ENCODE measurements around the gene LUZP2. TPM values are rescaled to one million over a fixed set of nuclear protein-coding genes. Genes with fewer than 3 reads are reported as not detected.

The LUZP2 gene
- total RNA-seq, 4 donors from 2014 or later, result under 0.01 TPM; not detected in 3

GRCh38 chr11:24651873-24652272 lies 155.0 kb downstream of the LUZP2 start:
- DNase-seq (ENCODE audit: low spot score in 2 of 2), result no peak
- no peaks in the 10 kb centered on the region for H3K27me3 ChIP-seq
- no peak overlapping the region for H3K27ac ChIP-seq
- H3K36me3 ChIP-seq, result no peaks in the 10 kb centered on the region
- H3K4me1 ChIP-seq, result no peaks in the 10 kb centered on the region
- no peak overlapping the region for H3K4me3 ChIP-seq
- WGBS, 2 donors, result 91 to 98% methylated on average over 2 of the region's 2 CpGs
- H3K9me3 ChIP-seq, result no peaks in the 10 kb centered on the region
- TF ChIP-seq POLR2A (IDR thresholded peaks at IDR 0.05) (no peak), CTCF (IDR thresholded peaks at IDR 0.05) (no peak), EP300 (IDR thresholded peaks at IDR 0.05) (no peak)

DNA sequence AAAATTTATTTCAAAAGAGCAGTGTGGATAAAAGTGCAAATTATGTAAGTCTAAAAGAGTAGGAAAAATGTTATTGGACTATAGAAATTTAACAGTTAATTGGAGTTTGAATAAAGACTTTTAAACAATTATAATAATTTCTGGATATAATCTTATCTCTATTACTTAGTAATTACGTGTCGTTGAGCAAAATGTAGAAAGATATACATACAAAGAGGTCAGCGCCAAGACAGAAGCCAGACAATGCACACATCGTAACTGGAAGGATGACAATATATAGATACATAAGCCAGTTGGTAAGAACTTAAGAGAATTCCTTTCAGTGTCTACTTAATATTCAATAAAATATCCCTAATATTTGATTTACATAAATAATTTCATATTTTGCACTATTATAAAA lies 157.0 kb downstream of the LUZP2 start:
- Histone ChIP-seq H3K27me3 (no peaks in the 10 kb centered on the region), H3K27ac (no peak overlapping the region), H3K4me1 (no peaks in the 10 kb centered on the region), H3K36me3 (no peaks in the 10 kb centered on the region), H3K4me3 (no peak overlapping the region), H3K9me3 (no peaks in the 10 kb centered on the region)
- no peak for DNase-seq (ENCODE audit: low spot score in 2 of 2)
- TF ChIP-seq EP300 (IDR thresholded peaks at IDR 0.05) (no peak), CTCF (IDR thresholded peaks at IDR 0.05) (no peak), POLR2A (IDR thresholded peaks at IDR 0.05) (no peak)
- WGBS, 2 donors, result 90 to 93% methylated on average over 4 of the region's 4 CpGs

GRCh38 chr11:24661331-24661730 lies 164.5 kb downstream of the LUZP2 start:
- Histone ChIP-seq H3K36me3 (no peaks in the 10 kb centered on the region), H3K4me1 (no peaks in the 10 kb centered on the region), H3K9me3 (no peaks in the 10 kb centered on the region), H3K27me3 (no peaks in the 10 kb centered on the region), H3K27ac (no peak overlapping the region), H3K4me3 (no peak overlapping the region)
- no peak for DNase-seq (ENCODE audit: low spot score in 2 of 2)
- WGBS, 2 donors, result 53 to 61% methylated on average over 1 of the region's 1 CpG
- TF ChIP-seq CTCF (IDR thresholded peaks at IDR 0.05) (no peak), POLR2A (IDR thresholded peaks at IDR 0.05) (no peak), EP300 (IDR thresholded peaks at IDR 0.05) (no peak)

DNA sequence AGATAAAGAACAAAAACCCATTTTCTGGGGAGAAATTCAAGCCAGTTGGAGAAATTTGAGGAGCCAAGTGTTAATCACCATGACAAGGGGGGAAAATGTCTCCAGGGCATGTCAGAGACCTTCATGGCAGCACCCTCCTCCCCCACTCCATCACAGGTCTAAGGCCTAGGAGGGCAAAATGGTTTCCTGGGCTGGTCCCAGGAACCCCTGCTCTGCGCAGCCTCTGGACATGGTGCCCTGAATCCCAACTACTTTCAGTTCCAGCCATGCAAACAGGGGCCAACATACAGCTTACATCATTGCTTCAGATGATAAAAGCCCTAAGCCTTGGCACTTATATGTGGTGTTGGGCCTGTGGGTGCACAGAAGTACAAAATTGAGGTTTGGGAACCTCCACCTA lies 167.5 kb downstream of the LUZP2 start:
- H3K27ac ChIP-seq, result no peak overlapping the region

DNA sequence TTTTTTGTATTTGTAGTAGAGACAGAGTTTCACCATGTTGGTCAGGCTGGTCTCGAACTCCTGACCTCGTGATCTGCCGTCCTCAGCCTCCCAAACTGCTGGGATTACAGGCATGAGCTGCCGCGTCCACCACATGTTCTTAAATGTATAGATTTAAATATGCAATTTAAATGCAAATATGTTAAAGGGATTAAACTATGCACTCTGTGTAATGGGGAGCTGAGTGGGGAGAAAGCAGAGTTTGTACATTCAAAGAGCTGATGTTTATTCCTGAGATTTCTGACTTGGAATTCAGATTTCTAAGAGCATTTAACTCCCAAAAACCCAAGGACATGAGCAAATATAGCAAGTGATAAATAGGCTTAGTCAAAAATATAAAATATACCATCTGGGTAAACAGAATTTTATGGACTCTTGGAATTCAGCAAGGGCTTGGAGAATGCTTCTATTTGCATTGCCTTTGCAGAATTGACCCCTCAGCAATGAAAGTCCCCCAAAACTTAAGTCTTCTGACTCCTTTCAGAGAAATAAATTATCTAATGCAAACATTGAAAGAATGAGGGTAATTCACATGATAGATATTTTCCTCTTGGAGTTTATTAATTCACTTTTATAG lies 170.6 kb downstream of the LUZP2 start:
- H3K36me3 ChIP-seq, result no peaks in the 10 kb centered on the region
- no peaks in the 10 kb centered on the region for H3K9me3 ChIP-seq
- H3K4me1 ChIP-seq, result no peaks in the 10 kb centered on the region
- WGBS, 2 donors, result 86 to 94% methylated on average over 5 of the region's 5 CpGs
- H3K4me3 ChIP-seq, result no peak overlapping the region
- H3K27me3 ChIP-seq, result no peaks in the 10 kb centered on the region
- no peak for DNase-seq (ENCODE audit: low spot score in 2 of 2)
- TF ChIP-seq CTCF (IDR thresholded peaks at IDR 0.05) (no peak), POLR2A (IDR thresholded peaks at IDR 0.05) (no peak), EP300 (IDR thresholded peaks at IDR 0.05) (no peak)
- H3K27ac ChIP-seq, result no peak overlapping the region

More for the DNA sequence above, 167.5 kb downstream of the LUZP2 start:
- Histone ChIP-seq H3K27me3 (no peaks in the 10 kb centered on the region), H3K4me1 (no peaks in the 10 kb centered on the region), H3K4me3 (no peak overlapping the region), H3K36me3 (no peaks in the 10 kb centered on the region), H3K9me3 (no peaks in the 10 kb centered on the region)
- no peak for TF ChIP-seq CTCF (IDR thresholded peaks at IDR 0.05)
- no peak for TF ChIP-seq EP300 (IDR thresholded peaks at IDR 0.05)
- TF ChIP-seq POLR2A (IDR thresholded peaks at IDR 0.05), result no peak
- 82 to 91% methylated on average over 1 of the region's 1 CpG for WGBS, 2 donors
- DNase-seq (ENCODE audit: low spot score in 2 of 2), result no peak

Measured in tibial nerve (tissue), 4 donors.